ENCODE measurements around the gene ASPSCR1. TPM values are rescaled to one million over a fixed set of nuclear protein-coding genes. Genes with fewer than 3 reads are reported as not detected.

ASPSCR1 gene
- total and polyA plus RNA-seq, 2 of the 13 experiments (the other 11 are each of a cell fraction or from before 2014, with no cell fraction given) = 274 to 314 TPM

GRCh38 chr17:82062076-82062983, 84.9 kb downstream of the ASPSCR1 start (continued):
- TF ChIP-seq ZNF503 (CRISPR knock-in tag; IDR thresholded peaks at IDR 0.05) = no peak
- peak; percentile 49 for TF ChIP-seq STAG1 (CRISPR knock-in tag; IDR thresholded peaks at IDR 0.05)
- no peak for TF ChIP-seq DBP (CRISPR knock-in tag; IDR thresholded peaks at IDR 0.05; ENCODE audit: not compliant biosample characterization)
- TF ChIP-seq MED1 (CRISPR knock-in tag; IDR thresholded peaks at IDR 0.05) = 0 out of 2 replicates have a peak, but pooled peaks have one; percentile 19
- peak; percentile 15 for TF ChIP-seq ARID4A (CRISPR knock-in tag; IDR thresholded peaks at IDR 0.05; ENCODE audit: borderline replicate concordance)
- TF ChIP-seq ZNF343 (CRISPR knock-in tag; IDR thresholded peaks at IDR 0.05) = no peak
- TF ChIP-seq ZNF512 (CRISPR knock-in tag; IDR thresholded peaks at IDR 0.05) = 0 out of 2 replicates have a peak, but pooled peaks have one; percentile 31
- TF ChIP-seq ZNF329 (CRISPR knock-in tag; IDR thresholded peaks at IDR 0.05; ENCODE audit: low read depth) = 0 out of 2 replicates have a peak, but pooled peaks have one; percentile 25
- no peak for TF ChIP-seq MYC (CRISPR knock-in tag; IDR thresholded peaks at IDR 0.05; ENCODE audit: borderline replicate concordance)
- no peak for TF ChIP-seq YEATS2 (CRISPR knock-in tag; IDR thresholded peaks at IDR 0.05; ENCODE audit: borderline replicate concordance)
- peak; percentile 35; the same call in 1 of the 2 replicates for TF ChIP-seq ZNF687 (CRISPR knock-in tag; IDR thresholded peaks at IDR 0.05)
- TF ChIP-seq TIGD3 (CRISPR knock-in tag; IDR thresholded peaks at IDR 0.05; ENCODE audit: borderline replicate concordance) = no peak
